ENCODE data around the gene MUS81.

Gene MUS81

DNA sequence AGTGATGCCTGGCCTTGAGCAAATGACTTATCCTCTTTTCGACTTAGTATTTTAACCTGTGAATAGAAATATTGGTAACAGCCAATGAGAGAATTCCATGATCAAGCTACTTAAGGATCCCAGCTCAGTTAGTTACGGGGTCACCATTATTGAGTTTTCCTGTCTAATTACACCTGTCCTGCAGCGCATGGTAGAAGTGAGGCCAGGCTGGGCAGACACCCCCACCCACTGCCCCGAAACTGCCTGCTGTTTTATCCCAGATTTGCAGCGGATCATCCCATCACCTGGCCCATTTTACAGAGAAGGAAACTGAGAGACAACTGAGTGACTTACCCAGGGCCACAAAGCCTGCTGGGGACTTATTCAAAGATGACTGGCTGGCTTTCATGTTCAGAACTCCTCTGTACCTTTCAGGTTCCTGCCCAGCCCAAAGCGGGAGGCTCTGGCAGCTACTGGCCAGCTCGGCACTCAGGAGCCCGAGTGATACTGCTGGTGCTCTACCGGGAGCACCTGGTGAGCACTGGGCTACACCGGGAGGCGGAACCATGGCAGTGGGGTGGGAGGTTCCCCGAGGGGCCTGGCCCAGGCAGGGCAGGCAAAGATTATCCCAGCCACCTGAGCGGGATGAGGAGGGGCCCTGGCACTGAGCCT is 1.4 kb downstream of the MUS81 start:
- no peak for DNase-seq

DNA sequence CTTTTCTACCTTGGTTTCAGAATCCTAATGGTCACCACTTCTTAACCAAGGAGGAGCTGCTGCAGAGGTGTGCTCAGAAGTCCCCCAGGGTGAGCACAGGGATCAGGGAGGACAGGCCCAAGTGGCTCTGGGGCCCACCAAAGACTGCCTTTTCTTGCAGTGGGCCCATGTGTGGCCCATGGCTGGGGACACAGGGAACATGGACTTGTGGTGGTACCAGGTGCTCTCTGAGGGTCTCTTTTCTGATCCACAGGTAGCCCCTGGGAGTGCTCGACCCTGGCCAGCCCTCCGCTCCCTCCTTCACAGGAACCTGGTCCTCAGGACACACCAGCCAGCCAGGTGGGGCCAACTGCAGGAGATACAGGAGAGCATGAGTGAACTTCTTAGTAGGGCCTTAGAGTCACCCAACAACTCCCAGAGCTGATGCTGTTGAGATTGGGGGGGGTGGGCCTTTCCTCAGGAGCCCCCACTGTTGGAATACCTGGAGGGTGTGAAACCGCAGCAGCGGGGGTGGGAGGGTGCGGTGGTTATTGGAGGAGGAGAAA is 2.0 kb downstream of the MUS81 start:
- DNase-seq = no peak

DNA sequence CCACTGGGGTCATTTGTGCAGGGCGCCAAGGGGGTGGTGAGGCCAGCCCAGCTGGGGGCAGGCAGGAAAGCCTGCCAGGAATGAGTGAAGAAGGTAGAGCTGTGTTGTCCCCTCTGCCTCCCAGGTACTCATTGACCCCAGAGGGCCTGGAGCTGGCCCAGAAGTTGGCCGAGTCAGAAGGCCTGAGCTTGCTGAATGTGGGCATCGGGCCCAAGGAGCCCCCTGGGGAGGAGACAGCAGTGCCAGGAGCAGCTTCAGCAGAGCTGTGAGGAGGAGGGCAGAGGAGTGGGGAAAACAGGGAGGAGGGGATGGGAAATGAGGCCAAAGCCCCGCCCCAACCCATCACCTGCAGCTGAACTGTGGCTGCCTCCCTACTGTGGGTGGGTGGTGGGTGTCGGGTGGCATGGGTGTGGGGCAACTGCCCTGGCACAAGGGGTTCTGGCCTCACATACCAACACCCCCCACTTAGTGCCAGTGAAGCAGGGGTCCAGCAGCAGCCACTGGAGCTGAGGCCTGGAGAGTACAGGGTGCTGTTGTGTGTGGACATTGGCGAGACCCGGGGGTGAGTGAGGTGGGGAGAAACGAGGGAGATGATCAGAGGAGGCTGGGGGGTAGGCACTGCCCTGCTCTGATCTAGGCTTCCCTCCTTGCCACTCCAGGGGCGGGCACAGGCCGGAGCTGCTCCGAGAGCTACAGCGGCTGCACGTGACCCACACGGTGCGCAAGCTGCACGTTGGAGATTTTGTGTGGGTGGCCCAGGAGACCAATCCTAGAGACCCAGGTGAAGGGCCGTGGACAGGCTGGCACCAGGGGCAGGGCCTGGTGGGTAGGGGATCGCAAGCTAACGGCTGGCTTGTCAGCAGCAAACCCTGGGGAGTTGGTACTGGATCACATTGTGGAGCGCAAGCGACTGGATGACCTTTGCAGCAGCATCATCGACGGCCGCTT is 3.0 kb downstream of the MUS81 start:
- DNase-seq = no peak

DNA sequence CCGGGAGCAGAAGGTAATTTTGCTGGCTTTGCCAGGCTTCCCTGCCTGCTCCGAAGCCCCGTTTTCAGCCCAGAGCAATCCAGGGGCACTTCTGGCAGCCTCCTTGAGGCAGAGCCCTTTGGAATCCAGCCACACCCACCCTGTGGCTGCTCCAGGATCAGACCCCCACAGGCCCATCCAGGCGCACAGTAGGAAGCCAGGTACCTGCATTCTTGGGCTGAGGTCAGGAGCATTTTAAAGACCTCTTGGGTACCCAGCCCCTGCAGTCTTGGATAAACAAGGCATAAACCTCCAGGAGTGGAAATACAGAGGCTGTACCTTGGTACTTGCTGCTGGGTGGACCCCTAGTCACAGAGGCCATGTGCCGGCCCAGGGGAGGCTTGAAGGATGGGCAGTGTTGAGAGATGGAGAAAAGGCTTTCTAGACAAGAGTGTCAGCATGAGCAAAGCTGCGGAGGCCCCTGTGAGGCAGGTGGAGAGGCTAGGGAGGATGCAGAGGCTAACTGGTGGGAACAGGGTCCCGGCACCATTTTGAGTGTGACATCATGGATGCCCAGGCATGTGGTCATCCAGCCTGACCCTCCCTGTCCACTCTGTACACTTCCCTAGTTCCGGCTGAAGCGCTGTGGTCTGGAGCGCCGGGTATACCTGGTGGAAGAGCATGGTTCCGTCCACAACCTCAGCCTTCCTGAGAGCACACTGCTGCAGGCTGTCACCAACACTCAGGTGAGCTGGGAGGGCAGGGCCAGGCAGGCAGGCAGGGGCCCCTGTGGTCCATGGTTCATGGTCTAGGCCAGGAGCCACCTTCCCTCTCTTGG is 3.9 kb downstream of the MUS81 start:
- no peak for DNase-seq

DNA sequence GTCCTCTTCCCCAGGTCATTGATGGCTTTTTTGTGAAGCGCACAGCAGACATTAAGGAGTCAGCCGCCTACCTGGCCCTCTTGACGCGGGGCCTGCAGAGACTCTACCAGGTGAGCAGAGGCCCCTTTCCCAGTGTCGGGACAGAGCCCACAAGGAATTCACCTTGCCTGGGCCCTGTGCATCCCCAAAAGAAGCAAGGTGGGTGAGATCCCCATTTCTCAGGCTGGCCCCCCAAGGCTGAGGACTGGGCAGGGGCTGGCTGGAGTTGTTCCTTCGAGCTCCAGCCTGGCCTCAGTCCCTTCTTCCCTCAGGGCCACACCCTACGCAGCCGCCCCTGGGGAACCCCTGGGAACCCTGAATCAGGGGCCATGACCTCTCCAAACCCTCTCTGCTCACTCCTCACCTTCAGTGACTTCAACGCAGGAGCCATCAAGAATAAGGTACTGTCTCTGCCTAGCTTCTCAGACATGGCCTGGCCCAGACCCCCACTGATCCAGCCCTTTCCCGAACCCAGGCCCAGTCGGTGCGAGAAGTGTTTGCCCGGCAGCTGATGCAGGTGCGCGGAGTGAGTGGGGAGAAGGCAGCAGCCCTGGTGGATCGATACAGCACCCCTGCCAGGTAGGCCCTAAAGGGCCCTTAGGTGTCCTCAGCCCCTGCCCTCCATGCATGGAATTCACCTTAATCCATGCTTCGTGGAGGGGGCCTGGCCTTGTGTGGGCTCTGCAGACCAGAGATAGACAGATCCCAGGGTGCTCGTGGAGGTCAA is 4.7 kb downstream of the MUS81 start:
- DNase-seq = no peak

DNA sequence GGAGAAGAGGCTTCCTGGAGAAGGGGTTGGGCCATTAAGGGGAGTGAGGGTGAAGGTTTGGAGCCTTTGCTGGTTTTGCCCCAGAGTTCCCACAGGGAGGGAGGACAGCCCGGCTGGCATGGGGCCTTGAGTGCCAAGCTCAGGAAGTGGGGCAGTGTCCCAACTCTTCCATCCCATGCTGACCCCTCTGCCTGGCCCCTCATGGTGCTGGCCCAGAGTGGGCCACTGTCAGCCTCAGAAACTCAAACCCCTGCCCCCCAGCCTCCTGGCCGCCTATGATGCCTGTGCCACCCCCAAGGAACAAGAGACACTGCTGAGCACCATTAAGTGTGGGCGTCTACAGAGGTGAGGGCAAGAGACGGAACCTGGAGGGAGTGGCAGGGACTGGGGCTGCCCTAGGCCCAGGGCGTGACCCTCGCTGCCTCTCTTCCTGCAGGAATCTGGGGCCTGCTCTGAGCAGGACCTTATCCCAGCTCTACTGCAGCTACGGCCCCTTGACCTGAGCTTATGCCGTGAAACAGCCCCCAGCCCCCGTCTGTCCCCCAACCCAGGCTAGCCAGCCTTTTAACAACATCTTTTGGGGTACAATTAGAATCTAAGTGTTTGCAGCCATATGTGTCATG is 5.4 kb downstream of the MUS81 start:
- no peak for DNase-seq

DNA sequence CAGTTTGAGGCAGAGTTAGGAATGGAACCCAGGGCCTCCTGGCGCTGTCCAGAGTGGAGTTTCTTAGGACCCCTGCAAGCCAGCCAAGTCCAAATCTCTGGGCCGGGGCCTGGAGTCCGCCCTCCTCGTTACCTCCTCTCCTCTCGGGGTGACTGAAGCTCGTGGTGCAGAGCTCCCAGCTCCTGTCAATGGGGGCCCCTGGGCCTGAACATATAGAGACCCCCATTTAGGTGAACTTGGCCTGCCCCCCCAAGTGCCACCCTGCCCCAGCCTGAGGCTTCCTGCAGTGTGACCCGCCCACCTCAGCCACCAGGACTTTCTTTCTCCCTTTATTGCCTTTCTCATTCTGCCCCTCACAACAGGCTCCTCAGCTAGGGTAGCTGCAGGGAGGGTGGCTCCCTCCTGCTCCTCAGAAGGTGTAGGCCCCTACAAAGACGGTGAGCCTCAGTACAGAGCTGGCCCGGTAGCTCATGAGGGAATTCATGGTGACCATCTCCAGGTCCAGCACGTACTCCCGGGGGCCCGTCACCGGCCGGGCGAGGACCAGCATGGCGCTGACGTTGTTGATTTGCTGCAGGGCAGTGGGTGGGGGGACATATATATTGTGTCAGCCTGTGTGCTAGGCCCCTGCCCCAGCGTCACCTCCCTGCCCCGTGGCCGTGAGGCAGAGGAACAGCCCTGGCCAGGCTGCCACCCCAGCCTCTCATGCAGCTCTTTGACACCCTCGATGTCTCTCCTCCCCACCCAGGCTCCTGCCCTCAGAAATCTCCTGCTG is 6.5 kb downstream of the MUS81 start:
- DNase-seq = no peak

DNA sequence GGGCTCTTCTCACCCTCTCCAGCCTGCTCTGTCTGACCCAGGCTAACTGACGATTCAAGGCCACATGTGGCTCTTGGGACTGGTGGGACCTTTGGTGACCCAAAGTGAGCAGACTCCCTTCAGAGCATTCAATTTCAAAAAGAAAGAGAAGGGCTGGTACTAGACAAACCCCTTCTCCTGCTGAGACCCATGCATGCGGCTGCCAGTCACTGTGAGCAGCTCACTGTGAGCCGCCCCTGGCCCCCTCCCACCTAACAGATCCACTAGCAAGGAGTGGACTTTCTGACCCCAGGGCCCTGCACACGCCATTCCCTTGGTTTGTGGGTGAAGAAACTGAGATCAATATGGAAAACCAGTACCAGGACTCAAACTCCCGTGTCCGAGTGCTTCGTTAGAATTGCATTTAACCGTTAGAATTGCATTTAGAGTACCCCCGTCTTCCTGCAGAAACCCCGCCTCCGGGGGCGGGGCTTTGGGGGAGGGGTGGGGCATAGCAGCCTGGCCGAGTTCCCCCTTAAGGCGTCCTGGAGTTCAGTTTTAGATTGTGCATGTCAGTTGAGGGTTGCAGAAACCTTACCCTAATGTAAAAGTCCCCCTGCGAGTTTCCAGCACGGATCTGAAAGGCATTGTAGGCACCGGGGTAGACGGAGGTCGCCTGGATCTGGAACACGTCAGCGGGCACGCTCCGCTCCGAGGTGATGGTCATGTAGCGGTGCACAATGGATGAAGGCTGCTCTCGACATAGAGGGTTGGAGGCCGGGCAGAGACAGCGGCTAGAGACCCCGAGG is 7.2 kb downstream of the MUS81 start:
- DNase-seq = no peak

DNA sequence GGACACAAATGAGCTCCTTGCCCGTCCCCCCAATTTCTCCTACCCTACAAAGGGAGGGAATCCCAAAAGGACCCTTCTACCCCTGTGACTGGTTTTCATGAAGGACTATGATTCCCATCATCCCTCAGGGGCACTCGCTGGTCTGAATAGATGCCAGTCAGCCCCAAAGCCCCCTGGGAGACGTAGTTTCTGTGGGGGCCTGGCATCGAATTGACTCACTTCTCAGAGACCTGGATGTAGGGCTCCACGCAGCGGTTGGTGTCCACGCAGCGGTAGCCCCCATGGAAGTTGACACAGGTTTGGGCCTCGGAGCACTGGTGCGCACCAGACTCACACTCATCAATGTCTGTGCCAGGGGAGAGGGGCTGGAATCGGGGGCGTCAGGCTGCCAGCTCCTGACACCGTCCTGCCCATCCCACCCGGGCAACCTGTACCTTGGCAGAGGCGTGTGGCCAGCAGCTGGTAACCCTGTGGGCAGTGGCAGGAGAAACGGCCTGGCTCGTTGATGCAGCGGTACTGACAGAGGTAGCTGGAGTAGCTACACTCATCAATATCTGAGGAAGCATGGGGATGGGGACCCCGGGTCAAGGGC is 7.9 kb downstream of the MUS81 start:
- peak in 3 of 14 donors; percentile 23 to 56 (median 24) for DNase-seq

DNA sequence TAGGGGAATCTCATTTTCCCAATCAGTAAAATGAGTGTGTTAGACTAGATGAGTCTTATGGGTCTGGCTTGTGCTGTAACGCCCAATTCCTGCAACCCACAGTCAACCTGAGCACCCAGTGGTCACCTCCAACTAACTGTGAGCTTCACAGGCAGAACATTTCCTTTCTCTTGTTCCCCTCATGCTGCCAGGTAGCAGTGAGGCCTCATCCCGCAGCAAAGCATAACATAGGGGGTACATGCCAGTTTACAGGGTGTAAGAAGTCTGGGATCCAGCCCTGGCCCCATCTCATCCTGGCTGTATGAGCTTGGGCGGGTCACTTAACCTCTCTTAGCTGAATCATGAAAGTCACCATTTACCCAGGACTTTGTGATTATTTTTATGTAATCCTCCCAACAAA is 8.7 kb downstream of the MUS81 start:
- DNase-seq = no peak

DNA sequence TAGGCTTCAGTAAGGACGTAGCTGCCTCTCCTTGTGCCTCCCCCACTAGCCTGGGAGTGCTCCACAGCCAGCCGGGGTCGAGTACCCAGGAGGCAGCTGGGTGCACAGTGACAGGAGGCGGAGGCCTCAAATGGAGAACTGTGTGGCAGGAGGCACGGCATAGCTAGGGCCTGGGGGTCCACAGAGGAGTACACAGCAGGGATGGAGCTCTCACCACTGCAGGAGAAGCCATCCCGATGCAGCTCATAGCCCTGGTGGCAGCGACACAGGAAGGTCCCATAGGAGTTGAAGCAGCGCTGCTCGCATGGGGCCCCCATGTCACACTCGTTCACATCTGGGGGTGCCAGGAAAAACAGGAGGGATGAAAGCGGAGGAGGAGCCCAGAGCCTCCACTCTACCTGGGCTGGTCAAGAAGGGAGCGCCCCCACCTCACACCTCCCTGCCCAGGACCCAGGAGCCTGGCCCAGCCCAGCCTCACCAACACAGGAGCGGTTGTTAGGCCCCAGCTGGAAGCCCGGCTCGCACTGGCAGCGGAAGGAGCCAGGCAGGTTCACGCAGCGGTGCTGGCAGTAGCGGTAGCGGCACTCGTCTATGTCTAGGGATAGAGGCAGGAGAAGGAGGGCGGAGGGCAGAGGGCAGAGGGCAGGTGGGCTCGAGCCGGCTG is 9.5 kb downstream of the MUS81 start:
- DNase-seq = no peak

DNA sequence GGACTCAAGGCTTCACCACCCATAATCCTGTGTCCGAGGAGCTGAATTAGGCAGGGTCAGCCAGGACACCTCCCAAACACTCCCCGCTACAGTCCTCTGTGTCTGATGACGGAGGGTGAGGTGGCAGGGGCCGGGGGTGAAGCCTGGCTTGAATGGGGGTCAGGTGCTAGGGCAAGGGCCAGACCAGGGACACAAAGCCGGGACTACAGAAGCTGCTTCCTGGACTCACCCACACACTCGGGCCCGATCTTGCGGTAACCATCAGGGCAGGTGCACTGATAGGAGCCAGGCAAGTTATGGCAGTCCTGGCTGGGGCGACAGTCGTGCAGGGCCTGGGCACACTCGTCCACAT is 10.1 kb downstream of the MUS81 start:
- DNase-seq = no peak

DNA sequence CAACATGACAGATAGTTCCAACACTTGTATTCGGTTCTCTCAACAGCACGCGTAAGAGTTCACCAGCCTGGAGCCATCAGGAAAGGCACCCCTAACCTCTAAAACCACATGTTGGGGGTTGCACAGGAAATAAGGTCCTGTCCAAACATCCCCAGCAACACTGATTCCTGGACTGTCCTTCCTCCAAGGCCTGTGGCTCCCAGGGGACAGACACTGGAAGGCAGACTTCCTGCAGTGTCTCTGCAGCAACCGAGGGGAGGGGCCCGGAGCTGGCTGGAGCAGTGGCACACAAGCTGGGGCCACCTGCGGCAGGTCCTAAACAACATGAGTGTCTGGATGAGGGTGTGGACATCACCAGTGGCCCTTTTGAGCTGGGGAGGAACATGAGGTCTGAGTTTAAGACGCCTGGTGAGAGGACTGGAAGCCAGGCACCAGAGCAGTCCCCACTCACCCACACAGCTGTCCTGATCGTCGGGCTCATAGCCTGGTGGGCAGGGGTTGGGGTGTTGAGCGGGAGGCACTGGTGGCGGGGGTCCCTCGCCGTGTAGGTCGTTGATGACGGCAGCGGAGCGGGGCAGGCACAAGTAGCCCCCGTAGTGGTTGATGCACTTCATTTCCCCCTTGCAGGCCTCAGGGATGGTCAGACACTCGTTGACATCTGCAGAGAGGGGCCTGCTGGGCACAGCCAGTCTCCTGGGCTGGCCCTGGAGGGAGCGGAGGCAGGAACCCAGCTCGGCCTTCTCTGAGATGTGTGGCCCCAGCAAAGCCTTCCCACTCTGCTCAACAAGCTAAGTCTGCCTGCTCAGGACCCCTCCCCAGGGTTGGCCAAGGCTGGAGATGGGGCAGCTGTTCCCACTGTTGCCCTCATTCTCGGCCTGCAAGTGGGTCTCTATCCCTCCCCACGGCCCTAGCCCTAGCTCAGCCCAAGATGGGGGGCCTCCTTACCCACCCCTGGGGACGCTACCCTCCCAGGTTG is 10.8 kb downstream of the MUS81 start:
- DNase-seq = no peak

DNA sequence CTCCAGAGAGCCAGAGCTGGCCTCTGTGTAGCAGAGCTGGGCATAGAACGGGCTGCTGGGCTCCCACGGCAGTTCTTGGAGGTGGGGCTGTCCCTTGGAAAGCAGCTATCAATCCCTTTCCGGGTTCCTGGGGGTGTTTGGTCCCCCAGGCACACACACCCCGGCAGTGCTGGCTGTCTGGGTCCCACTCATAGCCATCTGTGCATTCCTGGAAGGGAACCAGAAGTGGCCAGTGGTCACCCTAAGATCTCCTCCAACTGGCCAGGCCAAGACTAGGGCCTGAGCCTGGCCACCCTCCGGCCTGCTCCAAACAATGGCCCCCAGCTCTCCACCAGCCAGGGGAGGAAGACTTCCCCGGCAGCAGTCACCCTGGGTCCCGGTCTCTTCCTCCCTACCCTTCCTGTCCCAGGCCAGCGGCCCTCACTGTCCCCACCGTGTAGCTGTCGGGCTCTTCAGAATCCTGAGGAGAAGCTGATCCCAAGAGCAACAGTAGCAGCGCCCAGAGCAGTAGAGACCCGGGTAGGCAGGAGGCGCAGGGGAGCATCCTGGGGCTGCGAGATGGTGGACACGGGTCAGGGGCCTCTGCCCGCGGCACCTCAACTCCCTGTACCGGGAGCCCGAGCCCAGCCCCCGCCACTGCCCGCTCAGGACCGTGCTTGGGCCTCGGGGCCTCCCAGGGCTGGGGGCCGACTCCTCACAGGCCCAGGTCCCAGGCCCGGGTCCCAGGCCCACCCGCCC is 11.7 kb downstream of the MUS81 start:
- no peak for DNase-seq

DNA sequence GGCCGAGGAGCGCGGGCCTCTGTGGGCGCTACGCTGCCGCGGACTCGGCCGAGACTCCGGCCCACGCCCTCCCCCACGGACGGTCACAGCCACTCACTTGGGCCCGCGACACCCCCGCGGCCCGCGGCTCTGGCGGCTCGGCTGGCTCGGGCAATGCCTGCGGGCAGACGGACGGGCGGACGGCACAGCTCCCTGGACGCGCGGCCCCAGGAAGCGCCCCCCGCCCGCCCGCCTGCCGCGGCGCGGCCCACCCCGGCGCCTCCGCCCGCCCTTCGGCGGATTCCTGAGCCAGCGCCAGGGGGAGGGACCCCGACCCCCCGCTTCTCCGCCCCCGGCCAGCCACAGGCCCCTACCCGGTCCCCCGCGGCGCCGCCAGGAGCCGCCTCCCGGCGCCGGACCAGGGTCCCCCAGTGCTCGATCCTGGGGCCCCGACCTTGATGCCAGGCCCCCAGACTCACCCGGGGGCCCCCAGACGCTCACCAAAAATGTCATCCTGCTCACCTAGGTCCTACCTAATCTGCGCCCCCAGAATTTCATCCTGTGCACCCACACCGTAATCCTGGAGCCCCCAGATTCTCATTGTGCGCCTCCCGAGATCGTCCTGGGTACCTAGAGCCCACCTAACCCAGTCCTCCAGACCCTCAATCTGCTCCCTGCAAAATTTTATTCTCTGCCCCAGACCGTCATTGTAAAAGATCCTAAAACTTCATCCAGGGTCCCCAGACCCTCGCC is 12.5 kb downstream of the MUS81 start, which contains the start of gene EFEMP2:
Gene EFEMP2, minus strand, starts transcription at position 215 of the 732 bp plus-strand sequence. CDS start 446 bp downstream, outside the sequence.
- peak in 3 of 14 donors; percentile 41 to 65 (median 43) for DNase-seq
